ENCODE results near the gene HAUS8.

- TF ChIP-seq PBX3 (CRISPR knock-in tag; IDR thresholded peaks at IDR 0.05; ENCODE audit: borderline replicate concordance) (no peak), RNF2 (conservative IDR thresholded peaks at IDR 0.05; ENCODE audit: low read depth) (no peak), CTCF (CRISPR knock-in tag; IDR thresholded peaks at IDR 0.05) (no peak), ELK4 (CRISPR knock-in tag; IDR thresholded peaks at IDR 0.05; ENCODE audit: borderline replicate concordance) (no peak), FOXK1 (CRISPR knock-in tag; IDR thresholded peaks at IDR 0.05; ENCODE audit: borderline replicate concordance, low read depth) (no peak)
Observed at GRCh38 chr19:17020823-17021222, 54.4 kb downstream of the HAUS8 start.

All from HepG2 (cell line).